ENCODE data around the gene CPNE5.

CPNE5 gene

GRCh38 chr6:36791521-36792135 is 47.6 kb downstream of the CPNE5 start:
- DNase-seq (ENCODE audit: low spot score) = no peak

GRCh38 chr6:36791085-36791484 is 48.2 kb downstream of the CPNE5 start:
- DNase-seq (ENCODE audit: low spot score) = no peak

- DNase-seq (ENCODE audit: low spot score) = no peak
Measured at GRCh38 chr6:36788768-36789167, 50.5 kb downstream of the CPNE5 start.

GRCh38 chr6:36788186-36788585 is 51.1 kb downstream of the CPNE5 start:
- no peak for DNase-seq (ENCODE audit: low spot score)

- no peak for DNase-seq (ENCODE audit: low spot score)
Measured at GRCh38 chr6:36787210-36787609, 52.0 kb downstream of the CPNE5 start.

GRCh38 chr6:36786055-36786675 is 53.1 kb downstream of the CPNE5 start:
- DNase-seq (ENCODE audit: low spot score) = no peak

GRCh38 chr6:36784376-36784636 is 54.9 kb downstream of the CPNE5 start:
- no peak for DNase-seq (ENCODE audit: low spot score)

GRCh38 chr6:36783603-36784375 is 55.5 kb downstream of the CPNE5 start:
- no peak for DNase-seq (ENCODE audit: low spot score)

- DNase-seq (ENCODE audit: low spot score) = no peak
Measured at GRCh38 chr6:36781669-36782068, 57.6 kb downstream of the CPNE5 start.

- no peak for DNase-seq (ENCODE audit: low spot score)
Measured at GRCh38 chr6:36780442-36781177, 58.6 kb downstream of the CPNE5 start.

- DNase-seq (ENCODE audit: low spot score) = no peak
Measured at GRCh38 chr6:36779227-36779626, 60.0 kb downstream of the CPNE5 start.

- DNase-seq (ENCODE audit: low spot score) = no peak
Measured at GRCh38 chr6:36777801-36778200, 61.4 kb downstream of the CPNE5 start.

- no peak for DNase-seq (ENCODE audit: low spot score)
Measured at GRCh38 chr6:36776167-36776566, 63.1 kb downstream of the CPNE5 start.

- DNase-seq (ENCODE audit: low spot score) = no peak
Measured at GRCh38 chr6:36774331-36774730, 64.9 kb downstream of the CPNE5 start.

GRCh38 chr6:36772397-36772796 is 66.8 kb downstream of the CPNE5 start:
- no peak for DNase-seq (ENCODE audit: low spot score)

GRCh38 chr6:36771145-36771544 is 68.1 kb downstream of the CPNE5 start:
- no peak for DNase-seq (ENCODE audit: low spot score)

GRCh38 chr6:36769676-36770499 is 69.4 kb downstream of the CPNE5 start:
- no peak for DNase-seq (ENCODE audit: low spot score)

- no peak for DNase-seq (ENCODE audit: low spot score)
Measured at GRCh38 chr6:36769183-36769675, 70.0 kb downstream of the CPNE5 start.

- DNase-seq (ENCODE audit: low spot score) = no peak
Measured at GRCh38 chr6:36766399-36766945, 72.8 kb downstream of the CPNE5 start.

GRCh38 chr6:36765594-36766398 is 73.4 kb downstream of the CPNE5 start:
- peak; percentile 79 for DNase-seq (ENCODE audit: low spot score)

GRCh38 chr6:36765190-36765589 is 74.1 kb downstream of the CPNE5 start:
- no peak for DNase-seq (ENCODE audit: low spot score)

Measured in HuH-7.5 (cell line).